ENCODE data around the gene G0S2.

DNA sequence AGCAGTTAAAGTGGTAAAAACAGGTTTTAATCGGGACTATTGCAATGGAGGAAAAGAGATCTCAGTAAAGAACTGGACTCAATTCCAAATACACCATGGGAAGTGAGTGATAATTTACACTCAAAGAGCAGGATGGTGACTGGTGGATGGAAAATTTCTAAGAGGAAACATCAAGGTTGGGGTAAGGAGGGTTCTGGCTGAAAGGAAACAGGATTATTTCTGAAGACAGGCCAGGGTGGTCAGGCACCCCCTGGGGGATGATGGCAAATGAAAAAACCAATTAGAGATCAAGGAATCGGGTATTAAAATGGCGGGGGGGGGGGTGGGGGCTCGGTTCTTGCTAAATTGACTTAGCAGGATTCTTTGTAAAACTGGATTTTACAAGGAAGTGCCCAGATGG, 17.1 kb downstream of the G0S2 start:
- TF ChIP-seq RNF2 (IDR thresholded peaks at IDR 0.05; ENCODE audit: borderline replicate concordance, low read depth) (no peak), MYC (IDR thresholded peaks at IDR 0.05; ENCODE audit: borderline replicate concordance, low read length) (no peak), MAZ (IDR thresholded peaks at IDR 0.05; ENCODE audit: borderline replicate concordance, low read depth, low read length) (no peak), BCL3 (IDR thresholded peaks at IDR 0.05) (no peak), RAD21 (conservative IDR thresholded peaks at IDR 0.05 in 1 of 2, IDR thresholded peaks at IDR 0.05 in 1 of 2) (no peak), POLR2A (IDR thresholded peaks at IDR 0.05; ENCODE audit: low read length) (no peak), EP300 (IDR thresholded peaks at IDR 0.05) (no peak), KDM1A (IDR thresholded peaks at IDR 0.05; ENCODE audit: low read depth) (no peak), POLR2AphosphoS2 (conservative IDR thresholded peaks at IDR 0.05; ENCODE audit: low read length) (no peak), JUN (IDR thresholded peaks at IDR 0.05) (no peak), RFX5 (IDR thresholded peaks at IDR 0.05) (no peak)
- TF ChIP-seq, protein P1, sequence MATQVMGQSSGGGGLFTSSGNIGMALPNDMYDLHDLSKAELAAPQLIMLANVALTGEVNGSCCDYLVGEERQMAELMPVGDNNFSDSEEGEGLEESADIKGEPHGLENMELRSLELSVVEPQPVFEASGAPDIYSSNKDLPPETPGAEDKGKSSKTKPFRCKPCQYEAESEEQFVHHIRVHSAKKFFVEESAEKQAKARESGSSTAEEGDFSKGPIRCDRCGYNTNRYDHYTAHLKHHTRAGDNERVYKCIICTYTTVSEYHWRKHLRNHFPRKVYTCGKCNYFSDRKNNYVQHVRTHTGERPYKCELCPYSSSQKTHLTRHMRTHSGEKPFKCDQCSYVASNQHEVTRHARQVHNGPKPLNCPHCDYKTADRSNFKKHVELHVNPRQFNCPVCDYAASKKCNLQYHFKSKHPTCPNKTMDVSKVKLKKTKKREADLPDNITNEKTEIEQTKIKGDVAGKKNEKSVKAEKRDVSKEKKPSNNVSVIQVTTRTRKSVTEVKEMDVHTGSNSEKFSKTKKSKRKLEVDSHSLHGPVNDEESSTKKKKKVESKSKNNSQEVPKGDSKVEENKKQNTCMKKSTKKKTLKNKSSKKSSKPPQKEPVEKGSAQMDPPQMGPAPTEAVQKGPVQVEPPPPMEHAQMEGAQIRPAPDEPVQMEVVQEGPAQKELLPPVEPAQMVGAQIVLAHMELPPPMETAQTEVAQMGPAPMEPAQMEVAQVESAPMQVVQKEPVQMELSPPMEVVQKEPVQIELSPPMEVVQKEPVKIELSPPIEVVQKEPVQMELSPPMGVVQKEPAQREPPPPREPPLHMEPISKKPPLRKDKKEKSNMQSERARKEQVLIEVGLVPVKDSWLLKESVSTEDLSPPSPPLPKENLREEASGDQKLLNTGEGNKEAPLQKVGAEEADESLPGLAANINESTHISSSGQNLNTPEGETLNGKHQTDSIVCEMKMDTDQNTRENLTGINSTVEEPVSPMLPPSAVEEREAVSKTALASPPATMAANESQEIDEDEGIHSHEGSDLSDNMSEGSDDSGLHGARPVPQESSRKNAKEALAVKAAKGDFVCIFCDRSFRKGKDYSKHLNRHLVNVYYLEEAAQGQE (IDR thresholded peaks at IDR 0.05), result no peak
- TF ChIP-seq, protein P2, sequence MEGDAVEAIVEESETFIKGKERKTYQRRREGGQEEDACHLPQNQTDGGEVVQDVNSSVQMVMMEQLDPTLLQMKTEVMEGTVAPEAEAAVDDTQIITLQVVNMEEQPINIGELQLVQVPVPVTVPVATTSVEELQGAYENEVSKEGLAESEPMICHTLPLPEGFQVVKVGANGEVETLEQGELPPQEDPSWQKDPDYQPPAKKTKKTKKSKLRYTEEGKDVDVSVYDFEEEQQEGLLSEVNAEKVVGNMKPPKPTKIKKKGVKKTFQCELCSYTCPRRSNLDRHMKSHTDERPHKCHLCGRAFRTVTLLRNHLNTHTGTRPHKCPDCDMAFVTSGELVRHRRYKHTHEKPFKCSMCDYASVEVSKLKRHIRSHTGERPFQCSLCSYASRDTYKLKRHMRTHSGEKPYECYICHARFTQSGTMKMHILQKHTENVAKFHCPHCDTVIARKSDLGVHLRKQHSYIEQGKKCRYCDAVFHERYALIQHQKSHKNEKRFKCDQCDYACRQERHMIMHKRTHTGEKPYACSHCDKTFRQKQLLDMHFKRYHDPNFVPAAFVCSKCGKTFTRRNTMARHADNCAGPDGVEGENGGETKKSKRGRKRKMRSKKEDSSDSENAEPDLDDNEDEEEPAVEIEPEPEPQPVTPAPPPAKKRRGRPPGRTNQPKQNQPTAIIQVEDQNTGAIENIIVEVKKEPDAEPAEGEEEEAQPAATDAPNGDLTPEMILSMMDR (IDR thresholded peaks at IDR 0.05), result no peak

Data from A549 (cell line).